Activated B cell treated with CpG ODN at 0.5 μM for 24 hours (primary cell): Measurements from ENCODE around the gene TNFAIP8. TPM values are rescaled to one million over a fixed set of nuclear protein-coding genes. Genes with fewer than 3 reads are reported as not detected.
"Not testable (repeated sequence)": the region's sequence is repeated elsewhere in the genome, so short reads cannot be mapped to it uniquely, and the experiment has no call there.

ENCODE experiments used
- ATAC-seq: fragments of 200-7000 bp; cut with Tn5 transposase; one replicate; pipeline ENCODE4 v1.10.0; 2021; ENCODE audit warnings: low read depth, mild to moderate bottlenecking, moderate library complexity
- CTCF ChIA-PET: fragments of 350-600 bp; sonication (Branson Sonifier 250); formaldehyde crosslinking; loops from one replicate; lab custom pipeline; 2021; ENCODE audit warnings: antibody characterized with exemption; lab: Charles Lee
- POLR2A ChIA-PET: fragments of 350-600 bp; sonication (Branson Sonifier 250); formaldehyde crosslinking; loops from one replicate; lab custom pipeline; 2021; ENCODE audit warnings: antibody characterized with exemption; lab: Charles Lee
- DNase-seq: peaks from one replicate; pipeline ENCODE4 v3.0.0; 2022
- H3K27ac Mint-ChIP-seq: one replicate; pipeline ENCODE4 v1.8.0; 2020; ENCODE audit warnings: mixed read lengths
- H3K27me3 Mint-ChIP-seq: one replicate; pipeline ENCODE4 v1.8.0; 2021; ENCODE audit warnings: mixed read lengths
- H3K36me3 Mint-ChIP-seq: one replicate; pipeline ENCODE4 v1.8.0; 2021; ENCODE audit warnings: low read depth, mixed read lengths
- H3K4me1 Mint-ChIP-seq: one replicate; pipeline ENCODE4 v1.8.0; 2021; ENCODE audit warnings: mixed read lengths
- H3K4me3 Mint-ChIP-seq: one replicate; pipeline ENCODE4 v1.8.0; 2020; ENCODE audit warnings: mild to moderate bottlenecking, mixed read lengths
- H3K9me3 Mint-ChIP-seq: one replicate; pipeline ENCODE4 v1.8.0; 2020; ENCODE audit warnings: mixed read lengths
- CTCF ChIP-seq: fragments of 200-600 bp; IDR thresholded peaks from one replicate; pipeline ENCODE4 v1.8.0; 2022; ENCODE audit warnings: antibody characterized with exemption, mild to moderate bottlenecking
- intact Hi-C: fragments of 100-400 bp; cut with micrococcal nuclease; formaldehyde crosslinking; loops from one replicate; pipeline ENCODE4 v1.15.1; 2024
- total RNA-seq: library from RNA; stranded (reverse); gene quantifications from 2 replicates; pipeline ENCODE4 v1.2.3, GENCODE V29; 2022

TNFAIP8 gene
- total RNA-seq, 1 donor from 2014 or later: 135 TPM

DNA sequence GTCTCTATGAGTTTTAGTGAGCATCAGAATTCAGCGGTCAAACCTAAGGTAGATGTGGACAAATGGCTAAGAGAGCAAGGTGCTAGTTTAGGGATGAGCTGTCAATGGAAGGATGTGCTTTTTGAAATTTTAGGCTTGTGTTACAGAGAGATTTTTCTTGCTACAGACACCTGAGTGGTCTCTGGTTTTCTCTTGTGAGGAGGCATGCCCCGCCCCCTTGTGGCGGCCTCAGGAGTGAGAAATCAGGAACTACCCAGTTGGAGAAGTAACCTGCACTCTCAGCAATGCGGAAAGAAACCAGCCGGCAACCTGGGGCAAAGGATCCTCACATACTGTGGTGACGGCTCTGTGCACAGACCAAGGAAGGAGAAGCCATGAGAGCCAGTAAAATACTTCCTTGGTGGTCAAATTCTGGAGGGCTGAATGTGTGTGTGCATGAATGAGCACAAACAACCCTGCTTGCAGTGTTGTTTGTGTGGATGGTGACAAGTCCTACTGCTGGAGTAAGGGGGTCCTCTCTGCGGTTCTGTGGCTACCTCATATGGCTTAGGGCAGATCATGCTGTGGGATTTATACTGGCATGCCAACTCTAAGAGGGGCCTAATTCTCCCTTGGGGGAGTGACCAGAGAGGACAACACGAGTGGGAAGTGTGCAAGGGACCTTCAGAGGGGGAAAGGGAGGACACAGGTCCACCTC lies 79.8 kb downstream of the TNFAIP8 start:
- ChIA-PET POLR2A (interaction anchor here (1.0 to 1.9 kb wide), 8 partner anchors 16 to 419 kb away, joined by 3 to 9 read pairs (median 4); partner anchors contain the start of genes DMXL1 and HSD17B4), CTCF (interaction anchor here (0.7 to 4.6 kb wide), 17 partner anchors 12 to 448 kb away, joined by 3 to 55 read pairs (median 4); partner anchors contain the start of genes DTWD2 and HSD17B4)
- peaks cover 2% of the 10 kb centered on the region for H3K36me3 Mint-ChIP-seq
- intact Hi-C loops: loop anchor here (1.0 kb wide), 6 partner anchors 17 to 447 kb away; partner anchors contain the start of gene DTWD2
- H3K4me1 Mint-ChIP-seq: peaks cover 32% of the 10 kb centered on the region
- H3K27me3 Mint-ChIP-seq: no peaks in the 10 kb centered on the region
- peak overlapping the region; percentile 29 for H3K4me3 Mint-ChIP-seq
- H3K27ac Mint-ChIP-seq: peak overlapping the region; percentile 19
- ATAC-seq: peak; percentile 93
- H3K9me3 Mint-ChIP-seq: no peaks in the 10 kb centered on the region
- DNase-seq: peak; percentile 73
- TF ChIP-seq CTCF: peak; percentile 81

DNA sequence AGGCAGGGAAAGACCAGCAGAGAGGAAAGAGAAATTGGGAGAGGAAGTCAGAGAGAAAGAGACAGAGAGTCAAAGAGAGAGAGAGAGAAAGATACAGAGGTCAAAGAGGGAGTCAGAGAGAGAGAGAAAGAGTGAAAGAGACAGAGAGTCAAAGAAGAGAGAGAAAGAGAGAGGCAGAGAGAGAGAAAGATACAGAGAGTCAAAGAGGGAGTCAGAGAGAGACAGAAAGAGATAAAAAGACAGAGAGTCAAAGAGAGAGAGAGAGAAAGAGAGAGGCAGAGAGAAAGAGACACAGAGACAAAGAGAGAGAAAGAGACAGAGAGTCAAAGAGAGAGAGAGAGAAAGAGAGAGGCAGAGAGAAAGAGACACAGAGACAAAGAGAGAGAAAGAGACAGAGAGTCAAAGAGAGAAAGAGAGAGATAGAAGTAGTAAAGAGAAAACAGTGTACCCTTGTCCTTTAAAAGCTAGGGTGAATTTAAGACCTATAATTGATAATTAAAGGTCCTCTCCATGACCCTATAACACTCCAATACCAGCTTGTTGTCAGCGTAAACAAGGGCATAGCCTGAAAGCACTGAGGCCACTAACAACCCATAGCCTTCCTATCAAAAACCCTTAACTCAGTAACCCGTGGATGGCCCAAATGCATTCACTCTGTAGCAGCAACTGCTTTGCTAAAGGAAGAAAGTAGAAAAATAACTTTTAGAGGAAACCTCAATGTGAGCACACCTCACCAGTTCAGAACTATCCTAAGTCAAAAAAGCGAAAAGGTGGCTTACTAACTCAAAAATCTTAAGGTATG lies 82.2 kb downstream of the TNFAIP8 start:
- ATAC-seq, intact Hi-C loops, H3K27me3 Mint-ChIP-seq, H3K4me3 Mint-ChIP-seq, H3K36me3 Mint-ChIP-seq, DNase-seq, H3K9me3 Mint-ChIP-seq: not testable (repeated sequence)
- ChIA-PET CTCF (interaction anchor here (1.4 to 1.6 kb wide), 2 partner anchors 19 to 122 kb away, joined by 3 to 4 read pairs; no protein-coding TSS in a partner anchor), POLR2A (interaction anchor here (0.6 kb wide), 1 partner anchor 335 kb away, joined by 3 read pairs; no protein-coding TSS in a partner anchor)
- Mint-ChIP-seq H3K4me1 (peaks cover 32% of the 10 kb centered on the region), H3K27ac (peak overlapping the region; percentile 43)

- DNase-seq, ATAC-seq, H3K9me3 Mint-ChIP-seq, H3K27me3 Mint-ChIP-seq, H3K36me3 Mint-ChIP-seq, intact Hi-C loops: not testable (repeated sequence)
- peaks cover 30% of the 10 kb centered on the region for H3K4me1 Mint-ChIP-seq
- ChIA-PET POLR2A (interaction anchor here (0.6 to 1.0 kb wide), 2 partner anchors 336 to 368 kb away, joined by 3 read pairs; partner anchors contain the start of gene DMXL1), CTCF (interaction anchor here (1.4 to 1.6 kb wide), 2 partner anchors 20 to 123 kb away, joined by 3 to 4 read pairs; no protein-coding TSS in a partner anchor)
- peak overlapping the region; percentile 43 for H3K27ac Mint-ChIP-seq
- H3K4me3 Mint-ChIP-seq: peak overlapping the region; percentile 77
Observed at GRCh38 chr5:119438587-119438917, 82.7 kb downstream of the TNFAIP8 start.

GRCh38 chr5:119439140-119439631 lies 83.4 kb downstream of the TNFAIP8 start:
- TF ChIP-seq CTCF: no peak
- intact Hi-C loops: no loop called here
- ChIA-PET CTCF (interaction anchor here (1.4 to 1.6 kb wide), 3 partner anchors 21 to 123 kb away, joined by 3 to 4 read pairs (median 3); no protein-coding TSS in a partner anchor), POLR2A (interaction anchor here (0.9 to 1.0 kb wide), 2 partner anchors 98 to 368 kb away, joined by 3 to 4 read pairs; partner anchors contain the start of gene DMXL1)
- H3K4me3 Mint-ChIP-seq: peak overlapping the region; percentile 77
- peaks cover 2% of the 10 kb centered on the region for H3K9me3 Mint-ChIP-seq
- peaks cover 2% of the 10 kb centered on the region for H3K36me3 Mint-ChIP-seq
- DNase-seq (no peak), ATAC-seq (peak; percentile 35)
- H3K27me3 Mint-ChIP-seq: no peaks in the 10 kb centered on the region
- peak overlapping the region; percentile 43 for H3K27ac Mint-ChIP-seq
- H3K4me1 Mint-ChIP-seq: peaks cover 28% of the 10 kb centered on the region

DNA sequence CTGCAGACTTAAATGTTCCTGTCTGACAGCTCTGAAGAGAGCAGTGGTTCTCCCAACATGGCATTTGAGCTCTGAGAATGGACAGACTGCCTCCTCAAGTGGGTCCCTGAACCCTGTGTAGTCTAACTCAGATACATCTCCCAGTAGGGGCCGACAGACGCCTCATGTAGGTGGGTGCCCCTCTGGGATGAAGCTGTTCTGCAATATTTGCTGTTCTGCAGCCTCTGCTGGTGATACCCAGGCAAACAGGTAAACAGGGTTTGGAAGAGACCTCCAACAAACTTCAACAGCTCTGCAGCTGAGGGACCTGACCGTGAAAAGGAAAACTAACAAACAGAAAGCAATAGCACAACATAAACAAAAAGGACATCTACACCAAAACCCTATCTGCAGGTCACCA lies 83.8 kb downstream of the TNFAIP8 start:
- H3K36me3 Mint-ChIP-seq, DNase-seq, H3K9me3 Mint-ChIP-seq, intact Hi-C loops, H3K27ac Mint-ChIP-seq, ATAC-seq, H3K27me3 Mint-ChIP-seq: not testable (repeated sequence)
- H3K4me1 Mint-ChIP-seq: peaks cover 28% of the 10 kb centered on the region
- CTCF ChIA-PET: interaction anchor here (1.4 to 1.6 kb wide), 3 partner anchors 21 to 124 kb away, joined by 3 to 4 read pairs (median 3); no protein-coding TSS in a partner anchor
- peak overlapping the region; percentile 77 for H3K4me3 Mint-ChIP-seq
- POLR2A ChIA-PET: interaction anchor here (0.9 to 1.0 kb wide), 2 partner anchors 99 to 369 kb away, joined by 3 to 4 read pairs; partner anchors contain the start of gene DMXL1

DNA sequence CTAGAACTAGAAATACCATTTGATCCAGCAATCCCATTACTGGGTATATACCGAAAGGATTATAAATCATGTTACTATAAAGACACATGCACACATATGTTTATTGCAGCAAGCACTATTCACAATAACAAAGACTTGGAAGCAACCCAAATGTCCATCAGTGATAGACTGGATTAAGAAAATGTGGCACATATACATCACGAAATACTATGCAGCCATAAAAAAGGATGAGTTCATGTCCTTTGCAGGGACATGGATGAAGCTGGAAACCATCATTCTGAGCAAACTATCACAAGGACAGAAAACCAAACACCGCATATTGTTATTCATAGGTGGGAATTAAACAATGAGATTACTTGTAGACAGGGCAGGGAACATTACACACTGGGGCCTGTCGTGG lies 88.8 kb downstream of the TNFAIP8 start:
- H3K27me3 Mint-ChIP-seq, H3K4me1 Mint-ChIP-seq, H3K27ac Mint-ChIP-seq, DNase-seq, intact Hi-C loops, H3K9me3 Mint-ChIP-seq, H3K4me3 Mint-ChIP-seq, CTCF ChIA-PET, H3K36me3 Mint-ChIP-seq, ATAC-seq, POLR2A ChIA-PET: not testable (repeated sequence)
